ENCODE results near the gene MED19.
A peak's percentile ranks its signal among the peaks of the same experiment; 100 is the strongest.
"Not testable (repeated sequence)": the region's sequence is repeated elsewhere in the genome, so short reads cannot be mapped to it uniquely, and the experiment has no call there.

MED19 gene

DNA sequence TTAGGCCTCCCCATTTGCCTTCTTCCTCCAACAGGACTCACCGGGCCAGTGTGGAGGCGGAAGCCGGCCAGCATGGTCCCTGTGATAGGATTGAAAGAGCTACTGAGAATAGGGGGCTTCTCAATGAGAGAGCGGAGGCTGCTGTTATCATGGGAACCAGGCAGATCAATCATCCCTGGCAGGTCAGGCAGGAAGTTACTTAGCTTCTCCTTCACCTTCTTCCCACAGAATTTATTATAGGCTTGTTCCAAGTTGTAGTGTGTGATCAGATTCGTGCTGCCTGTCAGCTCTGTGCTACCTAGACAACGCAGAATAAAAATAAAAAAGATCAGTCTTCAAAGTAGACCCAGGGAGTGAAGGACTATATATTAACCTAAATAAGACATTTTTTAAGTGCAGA, 7.1 kb downstream of the MED19 start:
- DNase-seq (ENCODE audit: low read depth, low spot score): no peak

DNA sequence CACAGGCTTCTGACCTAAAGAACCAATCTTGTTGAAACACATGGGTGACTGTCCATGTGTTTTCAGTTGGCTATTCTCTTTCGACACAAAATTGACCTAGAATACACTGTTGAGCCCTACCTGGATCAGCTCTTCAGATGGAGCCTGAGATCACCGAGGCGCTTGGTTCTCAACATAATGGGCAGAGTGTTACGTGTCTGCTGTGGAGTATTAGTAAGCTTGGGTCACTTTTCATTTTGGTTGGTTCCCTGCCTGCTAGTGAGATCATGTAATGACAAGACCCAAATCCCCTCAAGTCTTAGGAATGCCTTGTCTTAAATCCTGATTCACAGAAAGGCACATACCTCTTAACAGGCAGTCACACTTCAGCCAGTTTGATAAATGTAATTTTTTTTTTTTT, 8.7 kb downstream of the MED19 start:
- DNase-seq (ENCODE audit: low read depth, low spot score): no peak

DNA sequence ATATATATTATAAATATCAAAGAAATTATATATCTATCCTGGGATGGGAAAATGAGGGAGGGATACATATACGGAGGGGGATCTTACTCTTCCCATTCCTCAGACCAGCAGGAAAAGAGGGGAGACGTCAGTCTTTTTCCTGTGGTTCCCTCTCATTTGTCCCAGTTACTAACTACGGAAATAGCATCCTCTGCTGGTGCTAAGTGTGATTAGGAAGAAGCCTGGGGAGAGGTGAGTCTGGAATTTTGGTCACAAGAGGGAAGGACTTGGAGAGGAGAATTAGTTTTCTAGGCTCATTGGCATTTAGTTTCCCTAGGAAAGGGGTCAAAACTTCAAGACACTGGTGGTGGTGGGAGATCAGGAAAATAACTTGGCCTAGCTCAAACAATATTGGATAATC, 11.6 kb downstream of the MED19 start:
- DNase-seq (ENCODE audit: low read depth, low spot score): no peak

DNA sequence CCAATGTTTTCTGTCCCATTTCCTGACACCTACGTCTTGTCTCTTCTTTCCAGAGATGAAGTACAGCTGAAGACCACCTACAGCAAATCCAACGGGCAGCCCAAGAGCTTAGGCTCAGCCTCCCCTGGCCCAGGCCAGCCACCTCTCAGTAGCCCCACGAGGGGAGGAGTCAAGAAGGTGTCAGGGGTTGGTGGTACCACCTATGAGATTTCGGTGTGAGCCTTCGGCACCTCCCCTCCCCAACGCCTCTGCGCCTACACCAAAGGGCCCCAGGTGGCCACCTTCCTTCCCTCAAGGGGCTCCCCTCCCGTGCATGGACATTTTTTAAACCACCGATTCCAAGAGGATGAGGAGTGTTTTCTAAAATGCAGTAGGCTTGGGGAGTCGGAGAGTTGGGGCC, 12.2 kb downstream of the MED19 start:
- DNase-seq (ENCODE audit: low read depth, low spot score): no peak

DNA sequence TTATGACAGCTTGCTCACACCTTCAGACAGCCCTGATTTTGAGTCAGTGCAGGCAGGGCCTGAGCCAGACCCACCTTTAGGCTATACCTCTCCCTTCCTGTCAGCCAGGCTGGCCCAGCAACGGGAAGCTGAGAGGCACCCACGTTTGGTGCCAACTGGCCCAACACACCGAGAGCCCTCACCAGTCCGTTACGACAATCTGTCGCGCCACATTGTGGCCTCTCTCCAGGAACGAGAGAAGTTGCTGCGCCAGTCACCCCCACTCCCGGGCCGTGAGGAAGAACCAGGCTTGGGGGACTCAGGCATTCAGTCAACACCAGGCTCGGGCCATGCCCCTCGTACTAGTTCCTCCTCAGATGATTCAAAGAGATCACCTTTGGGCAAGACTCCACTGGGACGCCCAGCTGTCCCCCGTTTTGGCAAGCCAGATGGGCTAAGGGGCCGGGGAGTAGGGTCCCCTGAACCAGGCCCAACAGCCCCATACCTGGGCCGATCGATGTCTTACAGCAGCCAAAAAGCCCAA, 13.1 kb downstream of the MED19 start:
- no peak for DNase-seq (ENCODE audit: low read depth, low spot score)

DNA sequence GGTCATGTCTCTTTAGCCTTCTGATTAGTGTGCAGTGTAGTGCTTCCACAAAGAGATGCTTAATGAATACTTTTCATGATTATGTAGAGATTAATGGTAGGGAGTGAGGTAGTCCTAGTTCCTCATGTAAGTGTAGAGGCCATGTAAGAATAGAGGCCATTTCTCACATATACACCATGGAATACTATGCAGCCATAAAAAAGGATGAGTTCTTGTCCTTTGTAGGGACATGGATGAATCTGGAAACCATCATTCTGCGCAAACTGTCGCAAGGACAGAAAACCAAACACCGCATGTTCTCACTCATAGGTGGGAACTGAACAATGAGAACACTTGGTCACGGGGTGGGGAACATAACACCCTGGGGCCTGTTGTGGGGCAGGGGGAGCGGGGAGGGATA, 21.5 kb downstream of the MED19 start:
- not testable (repeated sequence) for DNase-seq (ENCODE audit: low read depth, low spot score)

DNA sequence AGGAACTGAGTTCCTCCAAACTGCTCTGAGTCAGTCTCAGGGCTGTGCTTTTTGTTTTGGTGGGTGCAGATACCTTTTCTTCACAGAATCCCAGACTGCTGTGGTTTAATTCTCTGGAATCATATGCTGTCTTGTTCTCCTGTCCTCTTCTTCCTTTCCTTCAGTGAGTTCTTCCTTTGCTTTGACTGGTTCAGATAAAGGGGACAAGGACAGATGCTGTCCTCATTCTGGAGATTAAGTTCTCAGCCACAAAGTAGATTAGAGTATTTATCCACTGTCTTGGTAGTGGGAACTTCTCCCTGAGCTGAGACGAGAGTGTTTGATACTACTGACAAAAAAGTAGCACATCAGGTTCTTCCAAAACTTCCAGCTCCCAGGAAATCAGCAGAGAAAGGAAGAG, 30.8 kb downstream of the MED19 start:
- DNase-seq (ENCODE audit: low read depth, low spot score): no peak

DNA sequence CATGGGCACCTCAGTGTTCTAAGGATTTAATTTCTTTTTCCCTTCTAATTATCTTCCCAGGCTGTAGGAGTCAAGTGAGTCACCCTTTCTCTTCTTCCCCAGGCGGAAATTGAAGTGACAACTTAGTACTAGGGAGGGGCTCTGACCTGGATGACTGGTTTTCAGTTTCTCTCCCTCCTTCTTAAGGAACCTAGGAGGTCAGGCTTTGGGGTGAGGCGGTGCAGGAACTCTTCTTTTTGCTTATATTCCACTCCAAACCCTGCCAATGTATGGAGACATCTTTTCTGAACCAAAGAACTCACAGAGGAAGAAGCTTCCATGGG, 31.5 kb downstream of the MED19 start:
- no peak for DNase-seq (ENCODE audit: low read depth, low spot score)

DNA sequence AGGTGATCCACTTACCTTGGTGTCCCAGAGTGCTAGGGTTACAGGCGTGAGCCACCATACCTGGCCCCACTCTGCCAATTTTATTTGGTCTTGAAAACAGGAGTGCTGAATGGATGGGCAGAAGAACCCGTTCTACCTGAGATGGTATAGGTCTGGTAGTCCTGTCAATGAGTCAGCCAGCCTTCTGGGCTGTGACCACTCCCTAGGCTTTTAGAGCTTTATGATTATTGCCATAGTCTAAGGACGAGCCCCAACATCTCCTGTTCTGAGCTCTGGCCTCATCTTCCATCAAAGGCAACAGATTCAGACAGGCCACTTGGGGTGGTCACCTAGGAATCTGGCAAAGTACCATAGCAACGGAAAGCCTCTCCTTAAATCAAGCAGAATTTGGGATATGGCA, 32.6 kb downstream of the MED19 start:
- no peak for DNase-seq (ENCODE audit: low read depth, low spot score)

DNA sequence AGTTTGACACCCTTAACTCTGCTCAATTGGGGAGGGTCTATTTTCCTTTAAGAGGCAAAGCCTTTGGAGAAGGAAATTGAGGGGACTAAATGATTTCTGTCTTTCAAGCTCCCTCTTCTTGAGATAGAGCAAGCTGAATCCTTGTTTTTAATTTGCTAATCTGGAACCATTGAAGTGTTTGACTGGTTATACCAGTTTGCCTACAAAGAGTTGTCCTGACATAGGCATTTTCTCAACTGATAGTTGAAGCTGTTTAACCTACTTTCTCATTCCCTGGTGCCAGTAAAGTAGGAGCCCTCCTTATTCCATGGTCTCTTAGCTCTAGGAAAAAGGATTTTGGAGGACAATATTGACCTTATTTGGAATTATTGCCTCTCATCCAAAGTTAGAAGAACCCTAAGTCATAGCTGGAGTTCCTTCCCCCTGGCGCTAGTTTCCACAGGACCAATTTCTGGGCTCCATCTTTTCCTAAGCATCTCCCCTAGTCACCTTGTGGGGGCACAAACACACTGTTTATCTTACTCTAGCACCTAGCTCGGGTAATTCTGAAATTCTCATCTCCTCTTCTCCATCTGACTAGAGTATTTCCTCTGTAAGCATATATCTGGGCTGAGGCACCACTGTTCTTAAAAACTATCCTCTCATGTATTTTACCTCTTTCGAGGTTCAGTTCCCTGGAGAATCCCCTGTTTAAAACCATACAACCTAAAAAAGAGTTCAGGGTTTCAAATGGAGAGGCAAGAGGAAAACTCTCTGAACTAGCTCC, 36.7 kb downstream of the MED19 start:
- no peak for DNase-seq (ENCODE audit: low read depth, low spot score)

DNA sequence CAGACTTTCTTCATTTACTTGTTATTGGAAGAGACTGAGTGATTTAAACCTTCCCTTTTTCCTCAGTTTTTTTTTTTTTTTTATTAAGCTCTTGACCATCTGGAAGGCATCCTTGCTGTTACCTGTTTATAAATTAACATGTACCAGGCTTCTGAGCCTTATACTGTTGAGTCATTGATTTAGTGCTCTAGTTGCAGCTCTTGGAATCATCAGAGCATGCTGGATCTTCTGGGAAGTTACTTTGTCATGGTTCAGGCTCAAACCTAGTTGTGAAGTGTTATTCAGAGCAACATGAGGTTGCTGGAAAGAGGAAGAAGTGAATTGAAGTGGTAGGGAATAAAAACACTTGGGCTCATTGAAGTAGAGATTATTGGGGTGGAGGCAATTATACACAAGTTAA, 37.8 kb downstream of the MED19 start:
- DNase-seq (ENCODE audit: low read depth, low spot score): no peak

DNA sequence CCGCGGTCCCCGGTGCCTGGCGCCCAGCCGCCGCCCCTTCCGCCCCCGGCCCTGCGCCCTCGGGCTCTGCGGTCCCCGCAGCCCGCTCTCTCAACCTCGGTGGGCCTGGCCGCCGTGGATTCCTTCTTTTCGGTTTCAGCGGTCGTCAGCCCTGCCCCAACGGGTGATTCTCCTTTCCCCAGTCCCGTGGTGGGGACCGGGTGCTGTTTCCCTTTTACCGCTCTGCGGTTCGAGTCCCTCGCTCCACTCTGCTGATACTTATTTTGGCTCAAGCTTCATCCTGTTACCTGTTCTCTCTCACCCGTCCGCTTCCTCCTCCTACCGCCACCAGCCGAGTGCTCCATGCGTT, 43.6 kb downstream of the MED19 start:
- no peak for DNase-seq (ENCODE audit: low read depth, low spot score)

DNA sequence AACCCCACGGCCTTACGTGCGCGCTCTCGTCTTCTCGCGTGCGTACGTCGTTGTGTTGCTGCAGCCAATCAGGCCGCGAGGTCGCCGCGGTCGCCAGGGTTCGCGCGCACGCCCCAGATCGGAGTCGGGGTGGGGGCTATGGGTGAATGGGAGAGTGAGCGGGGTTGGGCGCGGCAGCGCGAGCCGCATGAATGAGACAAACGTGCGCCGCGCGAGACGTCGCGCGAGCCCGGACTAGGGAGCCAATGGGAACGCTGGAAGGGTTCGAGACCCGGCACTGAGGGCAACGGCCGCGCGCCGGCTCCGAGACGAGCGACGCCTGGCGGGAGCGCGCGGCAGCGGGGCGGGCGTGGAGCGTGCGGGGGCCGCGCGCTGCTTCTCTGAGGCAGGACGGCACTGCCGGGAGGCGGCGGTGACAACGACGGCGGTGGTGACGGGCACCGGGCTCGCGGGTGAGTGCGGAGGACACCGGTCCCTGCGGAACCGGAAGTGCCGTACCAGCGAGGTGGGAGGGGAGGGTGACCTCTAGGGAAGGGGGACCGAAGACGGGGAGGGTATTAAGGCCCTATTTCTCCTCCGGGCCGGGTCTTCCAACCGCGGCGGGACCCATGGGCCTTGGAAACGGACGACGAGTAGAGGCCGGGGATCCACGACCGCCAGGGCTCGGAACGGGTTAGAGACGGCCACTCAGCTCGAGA, 44.1 kb downstream of the MED19 start, which contains the start of gene ZDHHC5:
TSS of gene ZDHHC5 (plus strand) at position 379 of the 698 bp plus-strand sequence. CDS start 4,977 bp downstream, outside the sequence.
- DNase-seq (ENCODE audit: low read depth, low spot score): peak; percentile 99

DNA sequence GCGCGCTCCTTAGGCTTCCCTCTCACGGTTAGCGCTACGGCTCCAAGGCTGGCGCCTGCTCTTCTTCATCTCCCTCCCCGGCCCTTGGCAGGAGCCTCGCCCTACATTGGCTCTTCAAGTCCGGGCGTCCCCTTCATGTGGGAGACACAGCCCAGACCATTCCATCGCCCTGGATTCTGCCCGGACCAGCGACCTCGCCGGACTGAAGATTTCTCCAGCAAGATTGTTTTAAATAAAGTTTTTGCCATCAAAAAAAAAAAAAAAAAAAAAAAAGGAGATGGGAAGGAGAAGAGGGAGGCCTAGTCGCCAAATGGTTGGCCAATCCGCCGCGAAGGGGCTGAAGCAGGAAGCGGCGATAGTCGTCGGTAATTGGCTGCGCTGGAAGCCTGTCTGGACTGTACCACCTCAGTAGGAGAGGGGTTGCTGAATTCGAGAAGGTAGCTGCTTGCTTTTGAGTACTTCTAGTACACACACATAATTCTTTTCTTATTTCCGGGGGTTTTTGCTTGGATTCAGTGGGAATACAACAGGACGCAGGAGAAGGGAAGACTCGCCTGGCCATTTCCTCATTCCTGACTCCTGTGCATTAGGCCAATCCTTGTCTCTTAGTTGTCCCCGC, 44.8 kb downstream of the MED19 start:
- peak; percentile 95 for DNase-seq (ENCODE audit: low read depth, low spot score)

DNA sequence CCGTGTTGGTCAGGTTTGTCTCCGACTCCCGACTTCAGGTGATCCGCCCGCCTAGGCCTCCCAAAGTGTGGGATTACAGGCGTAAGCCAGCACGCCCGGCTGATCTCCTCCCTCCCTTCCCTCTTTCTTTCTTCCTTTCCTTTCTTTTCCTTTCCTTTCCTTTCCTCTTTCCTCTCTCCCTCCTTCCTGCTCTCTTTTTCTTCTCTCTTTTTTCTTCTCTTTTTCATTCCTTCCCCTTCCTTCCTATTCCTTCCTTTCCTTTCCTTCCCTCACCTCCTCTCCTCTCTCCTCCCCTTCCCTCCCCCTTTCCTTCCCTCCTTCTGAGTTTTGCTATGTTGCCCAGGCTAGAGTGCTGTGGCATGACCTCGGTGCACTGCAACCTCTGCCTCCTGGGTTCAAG, 48.0 kb downstream of the MED19 start:
- no peak for DNase-seq (ENCODE audit: low read depth, low spot score)

DNA sequence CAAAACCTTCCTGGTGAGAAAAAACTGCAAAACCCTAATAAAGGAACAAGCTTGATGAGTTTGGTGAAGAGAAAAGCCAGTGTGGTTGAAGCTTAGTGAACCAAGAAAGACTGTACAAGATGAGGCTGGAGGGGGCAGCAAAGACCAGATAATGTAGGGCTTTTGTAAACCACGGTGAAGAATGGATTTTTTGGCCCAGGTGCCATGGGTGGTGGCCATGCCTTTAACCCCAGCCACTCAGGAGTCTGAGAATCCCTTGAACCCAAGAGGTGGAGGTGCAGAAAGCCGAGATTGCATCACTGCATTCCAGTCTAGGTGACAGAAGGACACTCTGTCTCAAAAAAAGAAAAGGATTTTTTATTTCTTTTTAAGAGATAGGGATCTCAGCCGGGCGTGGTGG, 49.1 kb downstream of the MED19 start:
- no peak for DNase-seq (ENCODE audit: low read depth, low spot score)

DNA sequence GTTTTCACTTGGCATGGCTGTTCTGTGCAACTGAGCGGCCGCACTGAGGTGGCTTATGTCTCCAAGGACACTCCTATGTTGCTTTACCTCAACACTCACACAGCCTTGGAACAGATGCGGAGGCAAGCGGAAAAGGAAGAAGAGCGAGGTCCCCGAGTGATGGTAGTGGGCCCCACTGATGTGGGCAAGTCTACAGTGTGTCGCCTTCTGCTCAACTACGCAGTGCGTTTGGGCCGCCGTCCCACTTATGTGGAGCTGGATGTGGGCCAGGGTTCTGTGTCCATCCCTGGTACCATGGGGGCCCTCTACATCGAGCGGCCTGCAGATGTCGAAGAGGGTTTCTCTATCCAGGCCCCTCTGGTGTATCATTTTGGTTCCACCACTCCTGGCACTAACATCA, 52.3 kb downstream of the MED19 start:
- no peak for DNase-seq (ENCODE audit: low read depth, low spot score)

DNA sequence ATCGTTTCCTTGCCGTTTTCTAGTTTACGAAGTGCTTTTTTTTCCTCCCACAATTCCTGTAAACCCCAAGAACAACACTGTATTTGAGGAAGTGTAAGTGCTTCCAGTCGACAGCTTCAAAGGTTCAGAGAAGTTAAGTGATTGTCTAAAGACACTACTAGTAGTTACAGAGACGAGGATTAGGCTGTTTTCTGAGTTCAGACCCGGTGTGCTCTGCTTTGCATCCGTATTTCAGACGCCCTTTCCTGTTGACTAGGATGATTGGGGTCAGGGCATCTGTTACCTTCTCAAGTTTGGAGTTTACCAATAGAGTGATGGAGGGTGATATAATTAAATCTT, 54.0 kb downstream of the MED19 start:
- DNase-seq (ENCODE audit: low read depth, low spot score): no peak

DNA sequence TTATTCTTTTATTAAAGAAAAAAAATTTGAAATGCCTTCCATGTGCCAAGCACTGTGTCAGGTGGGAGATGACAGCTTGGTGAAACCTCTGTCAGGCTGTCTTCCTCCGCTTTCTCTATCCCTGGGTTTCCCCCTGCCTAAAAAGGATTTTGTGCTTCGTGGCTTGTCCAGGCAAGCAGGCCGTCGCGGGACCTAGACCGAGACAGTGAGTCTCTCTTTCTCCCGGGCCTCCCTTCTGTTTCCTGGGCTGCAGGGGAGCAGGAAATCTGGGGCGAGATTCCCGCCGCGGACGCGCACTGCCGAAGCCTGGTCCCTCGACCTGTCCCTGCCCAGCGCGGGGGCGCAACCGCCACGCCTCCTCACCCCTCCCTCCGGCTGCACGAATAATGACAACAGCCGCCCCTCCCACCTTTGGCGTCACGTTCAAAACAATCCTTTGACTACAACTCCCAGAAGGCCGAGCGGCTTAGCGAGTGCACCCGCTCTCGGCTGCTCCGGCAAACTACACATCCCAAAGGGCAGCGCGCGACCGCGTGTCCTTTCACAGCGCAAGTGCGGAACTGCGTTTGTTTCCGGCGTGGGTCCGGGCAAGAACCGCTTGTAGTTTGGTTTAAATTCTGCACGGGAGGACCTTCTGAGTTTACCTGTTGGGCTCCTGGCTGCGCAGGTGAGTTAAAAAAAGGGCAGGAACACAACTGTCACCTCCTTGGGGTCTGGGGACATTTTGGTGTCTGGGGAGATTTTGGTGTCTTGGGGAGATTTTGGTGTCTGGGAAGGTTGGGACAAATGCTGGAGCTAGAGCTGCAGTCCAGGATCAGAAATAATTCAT, 54.6 kb downstream of the MED19 start, which contains the start of gene CLP1:
TSS of gene CLP1 (plus strand) at position 569 of the 829 bp plus-strand sequence. CDS start 1,715 bp downstream, outside the sequence.
- peak; percentile 98 for DNase-seq (ENCODE audit: low read depth, low spot score)

DNA sequence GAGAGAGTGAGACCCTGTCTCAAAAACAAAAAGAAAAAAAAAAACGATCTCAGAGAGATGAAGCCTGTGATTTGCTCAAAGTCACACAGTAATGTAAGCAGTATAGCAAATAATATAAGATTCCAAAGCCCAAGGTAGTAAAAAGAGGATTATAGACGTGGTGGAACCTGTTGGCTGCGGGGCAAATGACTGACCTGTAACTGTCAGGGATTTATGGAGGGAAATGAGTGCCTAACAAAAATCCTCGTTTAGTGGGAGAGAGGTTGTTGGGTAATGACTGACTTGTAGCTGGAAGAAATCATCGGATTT, 55.2 kb downstream of the MED19 start:
- no peak for DNase-seq (ENCODE audit: low read depth, low spot score)
